GM12878 (cell line): ENCODE data around the gene PTPRF. TPM values are rescaled to one million over a fixed set of nuclear protein-coding genes. Genes with fewer than 3 reads are reported as not detected.
A peak's percentile ranks its signal among the peaks of the same experiment; 100 is the strongest.

ENCODE experiments used
- ATAC-seq: fragments of 200-7000 bp; cut with Tn5 transposase; 3 replicates; pipeline ENCODE4 v1.9.1; 2020; ENCODE audit warnings: mild to moderate bottlenecking, moderate library complexity
- BruUV-seq: library from RNA; stranded (reverse); fragments of 400-500 nt; replicated peaks from 2 replicates; lab custom pipeline; 2021; lab: Mats Ljungman, UMichigan
- CTCF ChIA-PET: fragments of 300-600 bp; sonication (Branson Sonifier 250); formaldehyde crosslinking; extraction: SDS; loops from one replicate; lab custom pipeline; 2021; ENCODE audit warnings: inconsistent platforms; lab: Yijun Ruan, JAX
- POLR2A ChIA-PET: fragments of 350-600 bp; formaldehyde crosslinking; extraction: SDS; loops from one replicate; lab custom pipeline; 2021; ENCODE audit warnings: inconsistent platforms; lab: Charles Lee
- RAD21 ChIA-PET: fragments of 300-600 bp; sonication (Branson Sonifier 250); formaldehyde crosslinking; loops from one replicate; lab custom pipeline; 2023; ENCODE audit warnings: antibody characterized with exemption; ENCODE audit not compliant: unreplicated experiment; lab: Charles Lee
- SMC1A ChIA-PET: fragments of 300-600 bp; sonication (Branson Sonifier 250); formaldehyde crosslinking; loops from one replicate; lab custom pipeline; 2023; ENCODE audit not compliant: unreplicated experiment, uncharacterized antibody; lab: Charles Lee
- DNase-seq: peaks from one replicate; pipeline ENCODE4 v3.0.0-alpha.2; 2011; ENCODE audit warnings: low read depth, low spot score
- FAIRE-seq: peaks from 3 replicates; lab custom pipeline; 2011; peaks lifted over from hg19 to GRCh38; lab: Jason Lieb, UNC
- H2AFZ ChIP-seq: 2 replicates; pipeline ENCODE4 v1.6.0; 2011; ENCODE audit warnings: low read depth, low read length, control low read depth; ENCODE audit not compliant: control insufficient read depth
- H3K27ac ChIP-seq: 2 replicates; pipeline ENCODE4 v1.5.1; 2011; ENCODE audit warnings: control low read depth; ENCODE audit not compliant: control insufficient read depth, insufficient read depth
- H3K27me3 ChIP-seq, 2 experiments: replicated peaks in 1 of 2; 2 replicates each; pipeline versions ENCODE4 v1.6.0 to v1.6.1; 2011; ENCODE audit warnings: low read length in 1 of 2; ENCODE audit not compliant: control insufficient read depth in 2 of 2, insufficient read depth in 2 of 2
- H3K36me3 ChIP-seq, 2 experiments: 2 replicates each; pipeline ENCODE4 v1.5.1; 2011; ENCODE audit warnings: low read length in 1 of 2; ENCODE audit not compliant: control insufficient read depth in 2 of 2, insufficient read depth in 2 of 2
- H3K4me1 ChIP-seq: 2 replicates; pipeline ENCODE4 v1.6.1; 2011; ENCODE audit warnings: mild to moderate bottlenecking, low read length, moderate library complexity, mixed read lengths; ENCODE audit not compliant: control insufficient read depth, insufficient read depth
- H3K4me2 ChIP-seq: 2 replicates; pipeline ENCODE4 v1.6.0; 2011; ENCODE audit warnings: control low read depth; ENCODE audit not compliant: control insufficient read depth, insufficient read depth
- H3K4me3 ChIP-seq: fragments of 200-600 bp; sonication (generic); 2 replicates; pipeline ENCODE4 v1.5.1; 2016
- H3K79me2 ChIP-seq: 2 replicates; pipeline ENCODE4 v1.6.0; 2011; ENCODE audit warnings: low read length; ENCODE audit not compliant: control insufficient read depth, insufficient read depth
- H3K9ac ChIP-seq: 2 replicates; pipeline ENCODE4 v1.8.0; 2011; ENCODE audit warnings: low read length, control low read depth, mixed read lengths; ENCODE audit not compliant: control insufficient read depth, insufficient read depth
- H3K9me3 ChIP-seq: replicated peaks from 3 replicates; pipeline ENCODE4 v1.5.1; 2011; ENCODE audit warnings: mild to moderate bottlenecking, low read length; ENCODE audit not compliant: control insufficient read depth, insufficient read depth
- H4K20me1 ChIP-seq: 2 replicates; pipeline ENCODE4 v1.6.0; 2011; ENCODE audit not compliant: control insufficient read depth, insufficient read depth
- CBX5 ChIP-seq: sonication (generic); IDR thresholded peaks from 2 replicates; pipeline ENCODE4 v1.6.1; 2016; ENCODE audit warnings: low read depth, moderate library complexity, mild to moderate bottlenecking, inconsistent platforms
- CREB1 ChIP-seq: IDR thresholded peaks from 2 replicates; pipeline ENCODE4 v1.6.1; 2012; ENCODE audit warnings: low read depth, mild to moderate bottlenecking, inconsistent platforms
- JUNB ChIP-seq: IDR thresholded peaks from 2 replicates; pipeline ENCODE4 v1.6.1; 2016; ENCODE audit warnings: antibody characterized with exemption, mild to moderate bottlenecking
- KAT2A ChIP-seq: conservative IDR thresholded peaks from 2 replicates; pipeline ENCODE4 v1.6.1; 2011; ENCODE audit warnings: low read depth, low read length; ENCODE audit not compliant: control insufficient read depth
- MXI1 ChIP-seq: fragments of 150-350 bp; IDR thresholded peaks from 2 replicates; pipeline ENCODE4 v1.6.1; 2011; ENCODE audit warnings: low read depth, mild to moderate bottlenecking, inconsistent platforms, low read length, improper control_type of control experiment
- NFYA ChIP-seq: IDR thresholded peaks from 2 replicates; pipeline ENCODE4 v1.6.1; 2011; ENCODE audit warnings: low read depth, mild to moderate bottlenecking, low read length, improper control_type of control experiment, borderline replicate concordance
- NR2C1 ChIP-seq: fragments of 450-650 bp; IDR thresholded peaks from 2 replicates; pipeline ENCODE4 v1.6.1; 2017; ENCODE audit warnings: antibody characterized with exemption, mild to moderate bottlenecking, moderate library complexity
- PBX3 ChIP-seq: IDR thresholded peaks from 2 replicates; pipeline ENCODE4 v1.6.1; 2011; ENCODE audit warnings: mild to moderate bottlenecking, low read depth, low read length, moderate library complexity; ENCODE audit not compliant: insufficient replicate concordance
- POU2F2 ChIP-seq: IDR thresholded peaks from 3 replicates; pipeline ENCODE4 v1.6.1; 2011; ENCODE audit warnings: low read depth, mild to moderate bottlenecking, low read length, borderline replicate concordance
- RB1 ChIP-seq: fragments of 450-650 bp; formaldehyde crosslinking; IDR thresholded peaks from 2 replicates; pipeline ENCODE4 v1.6.1; 2017; ENCODE audit warnings: mild to moderate bottlenecking, borderline replicate concordance
- RBBP5 ChIP-seq: fragments of 200-600 bp; sonication (generic); conservative IDR thresholded peaks from 2 replicates; pipeline ENCODE4 v1.6.1; 2016
- RCOR1 ChIP-seq: conservative IDR thresholded peaks from 2 replicates; pipeline ENCODE4 v1.6.1; 2012; ENCODE audit warnings: low read depth, low read length, improper control_type of control experiment
- STAT3 ChIP-seq: IDR thresholded peaks from 2 replicates; pipeline ENCODE4 v1.6.1; 2011; ENCODE audit warnings: low read depth, low read length, improper control_type of control experiment
- TARDBP ChIP-seq: IDR thresholded peaks from 2 replicates; pipeline ENCODE4 v1.6.1; 2016; ENCODE audit warnings: borderline replicate concordance
- TCF3 ChIP-seq: IDR thresholded peaks from 2 replicates; pipeline ENCODE4 v1.6.1; 2012; ENCODE audit warnings: low read depth, mild to moderate bottlenecking, low read length, borderline replicate concordance; ENCODE audit not compliant: insufficient read depth
- USF2 ChIP-seq: IDR thresholded peaks from 2 replicates; pipeline ENCODE4 v1.6.1; 2011; ENCODE audit warnings: low read depth, low read length, improper control_type of control experiment, borderline replicate concordance
- YY1 ChIP-seq: IDR thresholded peaks from 2 replicates; pipeline ENCODE4 v1.6.1; 2011; ENCODE audit warnings: low read depth, mild to moderate bottlenecking, low read length
- ZBED1 ChIP-seq: IDR thresholded peaks from 2 replicates; pipeline ENCODE4 v1.6.1; 2016; ENCODE audit warnings: borderline replicate concordance
- ZNF24 ChIP-seq: fragments of 450-650 bp; IDR thresholded peaks from 2 replicates; pipeline ENCODE4 v1.6.1; 2017; ENCODE audit warnings: antibody characterized with exemption, mild to moderate bottlenecking
- WGBS: methylation state at CpG from one replicate; pipeline ENCODE4 v1.1.6; 2016; ENCODE audit warnings: low lambda C conversion rate; ENCODE audit not compliant: insufficient replicate concordance, insufficient coverage; ENCODE audit errors: missing lambda C conversion rate; 5-methylcytosine and 5-hydroxymethylcytosine counted together
- in situ Hi-C: fragments of 300-500 bp; cut with MboI; formaldehyde crosslinking; loops from 9 replicates; pipeline ENCODE4 v1.14.3; 2018; ENCODE audit warnings: mixed read lengths
- intact Hi-C: fragments of 100-400 bp; cut with micrococcal nuclease; formaldehyde crosslinking; loops from one replicate; pipeline ENCODE4 v1.14.2; 2022; ENCODE audit not compliant: unreplicated experiment
- polyA plus RNA-seq, 11 experiments: library from polyadenylated mRNA; depleted of rRNA in 4 of 11; unstranded in 6 of 11; stranded (reverse) in 5 of 11; fragments of >200 nt; fragmentation: Nextera tagmentation in 4 of 11; fragmentation: Illumina TruSeq in 1 of 11; extraction: Ambion mirVana in 4 of 11; extraction: Trizol in 1 of 11; gene quantifications; 1 replicate in 1 of 11; 2 replicates in 10 of 11; pipeline versions ENCODE4 v1.2.1 to v1.2.3, GENCODE V29; 2011 to 2016; ENCODE audit warnings: inconsistent platforms in 2 of 11, missing spikeins in 2 of 11, low read depth in 1 of 11
- total RNA-seq, 4 experiments: library from RNA; depleted of rRNA in 3 of 4; stranded (reverse); fragments of >200 nt in 3 of 4; fragmentation: Illumina TruSeq in 1 of 4; extraction: Trizol in 1 of 4; gene quantifications; 2 replicates each; pipeline versions ENCODE4 v1.2.1 to v1.2.3, GENCODE V29; 2013 to 2021

The PTPRF gene
- total and polyA plus RNA-seq, 10 of the 15 experiments (the other 5 are each of a cell fraction or from before 2014, with no cell fraction given), result 0.04 to 2.6 (median 0.32) TPM

- FAIRE-seq (no peak), DNase-seq (no peak), ATAC-seq (no peak)
- intact Hi-C loops (loop anchor here (2.0 to 10.0 kb wide), 3 partner anchors 56 to 426 kb away; partner anchors contain the start of genes IPO13 and ST3GAL3), in situ Hi-C loops (no loop called here)
- Histone ChIP-seq H3K79me2 (peaks cover 34% of the 10 kb centered on the region), H2AFZ (no peak overlapping the region), H3K4me1 (peaks cover 10% of the 10 kb centered on the region), H3K27me3 (no peaks in the 10 kb centered on the region), H3K27ac (0 out of 2 replicates have a peak overlapping the region, but pooled peaks have one; percentile 13), H3K4me2 (peak overlapping the region; percentile 78), H3K9ac (peak overlapping the region; percentile 73), H4K20me1 (no peaks in the 10 kb centered on the region), H3K4me3 (peak overlapping the region; percentile 98), H3K36me3 (peaks cover 5 to 13% of the 10 kb centered on the region in 2 experiments; a peak in 3 of 4 replicates), H3K9me3 (no peaks in the 10 kb centered on the region)
- WGBS, result 18% methylated on average over 6 of the region's 6 CpGs
- POLR2A ChIA-PET, result interaction anchor here (0.5 to 5.7 kb wide), 19 partner anchors 9 to 430 kb away, joined by 3 to 37 read pairs (median 4); partner anchors contain the start of genes ELOVL1 and ST3GAL3
- RAD21 ChIA-PET, result interaction anchor here (0.7 to 6.1 kb wide), 9 partner anchors 14 to 412 kb away, joined by 3 to 96 read pairs (median 10); partner anchors contain the start of genes ARTN and IPO13
- TF ChIP-seq ZNF24 (no peak), NFYA (no peak), TARDBP (no peak), PBX3 (no peak), NR2C1 (no peak), TCF3 (no peak), YY1 (no peak), CREB1 (no peak), RB1 (no peak), CBX5 (no peak), RCOR1 (no peak), POU2F2 (no peak), JUNB (no peak), RBBP5 (no peak), KAT2A (no peak), MXI1 (no peak), ZBED1 (no peak), STAT3 (no peak), USF2 (no peak)
- CTCF ChIA-PET, result interaction anchor here (0.9 to 8.3 kb wide), 11 partner anchors 14 to 424 kb away, joined by 3 to 95 read pairs (median 5); partner anchors contain the start of genes ARTN and IPO13
- SMC1A ChIA-PET, result interaction anchor here (0.7 to 3.6 kb wide), 10 partner anchors 9 to 296 kb away, joined by 3 to 32 read pairs (median 5); partner anchors contain the start of genes PTPRF and ST3GAL3
- TSS peak; percentile 56 for BruUV-seq
Observed at GRCh38 chr1:43651188-43651587, 120.5 kb downstream of the PTPRF start.
